GM19351 (cell line): ENCODE data around the gene ZC3H14.
A peak's percentile ranks its signal among the peaks of the same experiment; 100 is the strongest.

ENCODE experiments used
- ATAC-seq: cut with Tn5 transposase; IDR thresholded peaks from one replicate; pipeline ENCODE4 v1.9.1; 2021; ENCODE audit warnings: mild to moderate bottlenecking, moderate library complexity; ENCODE audit not compliant: unreplicated experiment

The ZC3H14 gene

GRCh38 chr14:88605594-88605993 is 42.8 kb downstream of the ZC3H14 start:
- no peak for ATAC-seq

- no peak for ATAC-seq
Measured at GRCh38 chr14:88607829-88608228, 45.0 kb downstream of the ZC3H14 start.

GRCh38 chr14:88611878-88612277 is 49.0 kb downstream of the ZC3H14 start:
- ATAC-seq: no peak

DNA sequence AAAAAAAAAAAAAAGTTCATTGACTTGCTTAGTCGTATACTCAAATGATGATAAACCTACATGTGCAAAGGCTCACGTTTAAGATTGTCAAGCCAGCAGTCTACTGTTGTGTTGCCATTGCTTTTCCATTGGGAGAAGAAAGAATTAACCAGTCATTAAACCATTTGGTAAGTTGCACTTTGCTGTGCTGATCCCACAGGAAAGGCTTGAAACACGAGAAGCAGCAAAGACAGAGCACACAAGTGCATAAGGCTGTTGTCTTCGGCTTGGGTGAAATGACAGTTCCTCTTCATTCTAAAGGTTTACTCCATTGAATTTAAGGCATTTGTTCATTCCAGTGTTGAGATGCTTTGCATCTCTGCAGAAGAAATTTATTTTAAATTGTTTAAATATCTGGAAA is 50.1 kb downstream of the ZC3H14 start:
- ATAC-seq: no peak

DNA sequence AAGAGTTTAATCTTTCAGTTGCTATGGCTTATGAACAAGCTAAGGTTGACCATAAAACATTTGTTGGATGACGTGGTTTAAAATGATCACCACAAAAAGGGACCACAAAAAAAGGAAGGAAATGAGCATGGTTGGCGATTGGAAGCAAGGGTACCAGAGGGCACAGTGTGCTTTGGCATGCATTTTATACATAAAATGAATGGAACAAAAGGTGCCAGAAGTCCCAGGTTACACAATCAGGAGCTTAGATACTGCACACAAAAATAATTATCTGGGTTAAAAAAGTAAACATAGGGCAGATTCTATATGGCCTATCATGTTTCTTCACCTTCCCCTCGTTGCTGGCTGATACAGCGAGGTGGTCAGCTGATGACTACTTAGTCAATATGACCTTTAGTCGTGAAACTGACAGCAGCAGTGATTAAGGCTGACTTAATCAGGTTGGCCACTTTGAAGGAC is 50.7 kb downstream of the ZC3H14 start:
- peak; percentile 73 for ATAC-seq

GRCh38 chr14:88614218-88614907 is 51.5 kb downstream of the ZC3H14 start:
- peak; percentile 70 for ATAC-seq

GRCh38 chr14:88616697-88617096 is 53.9 kb downstream of the ZC3H14 start:
- ATAC-seq: no peak

DNA sequence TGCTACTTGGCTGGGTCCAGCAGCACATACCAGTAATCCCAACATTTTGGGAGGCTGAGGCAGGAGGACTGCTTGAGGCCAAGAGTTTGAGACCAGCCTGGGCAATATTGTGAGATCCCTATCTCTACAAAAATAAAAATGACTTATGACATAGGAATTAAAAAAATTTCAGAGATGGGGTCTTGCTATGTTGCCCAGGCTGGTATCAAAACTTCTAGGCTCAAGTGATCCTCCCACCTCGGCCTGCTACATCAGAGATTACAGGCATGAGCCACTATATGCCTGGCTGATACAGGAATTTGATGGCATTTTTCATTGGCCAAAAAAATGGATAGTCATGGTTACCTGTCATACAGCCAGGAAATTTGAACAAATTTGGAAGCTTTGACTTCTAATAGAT is 54.6 kb downstream of the ZC3H14 start:
- ATAC-seq: no peak

GRCh38 chr14:88618476-88618875 is 55.6 kb downstream of the ZC3H14 start:
- no peak for ATAC-seq

DNA sequence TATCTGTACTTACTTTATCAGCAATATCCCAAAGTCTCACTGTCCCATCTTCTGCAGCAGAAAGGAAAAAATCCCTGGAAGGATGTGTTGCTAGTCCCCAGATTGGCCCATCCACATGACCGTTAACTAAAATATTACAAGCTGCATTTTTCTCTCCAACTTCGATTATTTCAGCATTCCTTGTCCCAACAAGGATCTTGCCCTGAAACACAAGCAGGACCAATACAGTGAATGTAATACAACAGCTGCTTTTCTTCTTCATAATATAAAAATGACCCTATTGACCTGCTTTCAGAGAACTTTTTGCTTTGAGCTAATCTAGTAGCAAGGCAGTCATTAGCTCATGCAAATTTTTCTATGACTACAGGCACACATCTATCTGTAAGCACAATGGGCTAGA is 58.3 kb downstream of the ZC3H14 start:
- no peak for ATAC-seq

GRCh38 chr14:88625671-88626070 is 62.8 kb downstream of the ZC3H14 start:
- no peak for ATAC-seq

DNA sequence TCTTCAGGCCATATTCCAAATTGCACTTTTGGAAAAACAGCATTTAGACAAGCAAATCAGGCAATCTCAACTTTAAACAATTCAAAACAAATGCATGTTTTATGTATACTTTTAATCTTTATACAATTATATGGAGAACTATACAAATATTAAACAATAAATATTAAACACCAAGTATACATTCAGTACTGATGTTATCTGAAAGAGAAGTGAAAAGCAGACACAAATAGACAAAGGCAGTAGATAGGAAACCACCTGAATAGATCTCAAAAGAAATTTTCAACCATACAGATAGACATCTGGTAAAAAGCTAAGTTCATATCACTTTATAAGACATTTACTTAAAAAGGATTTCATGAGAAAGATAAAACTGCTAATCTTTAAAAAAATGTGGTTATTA is 65.2 kb downstream of the ZC3H14 start:
- ATAC-seq: peak; percentile 59

- ATAC-seq: no peak
Measured at GRCh38 chr14:88628462-88628861, 65.6 kb downstream of the ZC3H14 start.

GRCh38 chr14:88630565-88630964 is 67.7 kb downstream of the ZC3H14 start:
- ATAC-seq: no peak

- ATAC-seq: no peak
Measured at GRCh38 chr14:88631091-88631490, 68.3 kb downstream of the ZC3H14 start.

- no peak for ATAC-seq
Measured at GRCh38 chr14:88632512-88632911, 69.7 kb downstream of the ZC3H14 start.

- ATAC-seq: no peak
Measured at GRCh38 chr14:88639221-88639620, 76.4 kb downstream of the ZC3H14 start.

- no peak for ATAC-seq
Measured at GRCh38 chr14:88660056-88660455, 97.2 kb downstream of the ZC3H14 start.

GRCh38 chr14:88667555-88668273 is 104.9 kb downstream of the ZC3H14 start:
- ATAC-seq: peak; percentile 77

GRCh38 chr14:88668448-88669116 is 105.7 kb downstream of the ZC3H14 start:
- peak; percentile 69 for ATAC-seq

DNA sequence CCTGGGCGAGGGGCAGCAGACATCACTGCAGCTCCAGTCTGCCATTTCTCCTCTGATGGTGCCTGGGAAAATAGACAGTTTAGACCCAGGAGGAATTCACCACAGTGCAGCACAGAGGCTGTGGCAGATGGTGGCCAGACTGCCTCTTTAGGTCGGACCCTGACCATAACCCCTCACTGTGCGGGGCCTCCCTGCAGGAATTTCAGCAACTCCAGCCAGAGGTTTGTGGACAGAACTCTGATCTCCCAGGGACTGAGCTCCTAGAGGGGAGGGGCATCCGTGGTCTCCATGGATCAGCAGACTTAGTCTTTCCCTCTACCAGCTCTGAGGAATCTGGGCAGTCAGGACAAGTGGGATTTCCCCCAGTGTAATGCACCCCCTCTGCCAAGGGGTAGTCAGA is 106.5 kb downstream of the ZC3H14 start:
- ATAC-seq: no peak
